A549 (cell line): ENCODE data around the gene RRBP1. TPM values are rescaled to one million over a fixed set of nuclear protein-coding genes. Genes with fewer than 3 reads are reported as not detected.
A peak's percentile ranks its signal among the peaks of the same experiment; 100 is the strongest.

ENCODE experiments used
- ATAC-seq, 2 experiments: fragments of 200-7000 bp in 1 of 2; fragments of >200 bp in 1 of 2; cut with Nextera tagmentation in 1 of 2; cut with Tn5 transposase in 1 of 2; 3 replicates each; pipeline versions ENCODE4 v1.8.0 to v1.9.1; 2018 to 2020; ENCODE audit warnings: mild to moderate bottlenecking in 1 of 2, moderate library complexity in 1 of 2
- CTCF ChIA-PET: fragments of 300-600 bp; sonication (Branson Sonifier 250); formaldehyde crosslinking; extraction: SDS; loops from one replicate; lab custom pipeline; 2021; ENCODE audit warnings: antibody characterized with exemption, inconsistent platforms; lab: Yijun Ruan, JAX
- POLR2A ChIA-PET: fragments of 350-600 bp; formaldehyde crosslinking; extraction: SDS; loops from one replicate; lab custom pipeline; 2021; ENCODE audit warnings: antibody characterized with exemption, inconsistent platforms; lab: Yijun Ruan, JAX
- DNase-seq, 2 experiments: peaks; one replicate each; pipeline versions ENCODE4 v3.0.0 to v3.0.0-alpha.2; 2011 to 2016; ENCODE audit warnings: low read depth in 1 of 2, low spot score in 1 of 2
- FAIRE-seq: peaks from 2 replicates; lab custom pipeline; 2011; peaks lifted over from hg19 to GRCh38; lab: Jason Lieb, UNC
- H3K27ac ChIP-seq, 2 experiments: fragments of >200 bp; sonication (Bioruptor Twin); formaldehyde crosslinking; 3 replicates each; pipeline ENCODE4 v1.5.1; 2016 to 2017
- H3K4me1 ChIP-seq: fragments of >200 bp; sonication (Bioruptor Twin); formaldehyde crosslinking; 3 replicates; pipeline ENCODE4 v1.6.1; 2016
- H3K4me2 ChIP-seq: fragments of >200 bp; sonication (Bioruptor Twin); formaldehyde crosslinking; 3 replicates; pipeline ENCODE4 v1.6.1; 2016
- H3K4me3 ChIP-seq: fragments of >200 bp; sonication (Bioruptor Twin); formaldehyde crosslinking; 3 replicates; pipeline ENCODE4 v1.5.1; 2016
- H3K9me3 ChIP-seq: fragments of >200 bp; sonication (Bioruptor Twin); formaldehyde crosslinking; 3 replicates; pipeline ENCODE4 v1.6.1; 2016
- ATOH8 ChIP-seq: fragments of 250-450 bp; sonication (Bioruptor Pico); IDR thresholded peaks from 2 replicates; pipeline ENCODE4 v1.5.0; 2020; ENCODE audit warnings: low read depth, mild to moderate bottlenecking, moderate library complexity
- CBX2 ChIP-seq: fragments of 200-600 bp; sonication (generic); IDR thresholded peaks from 2 replicates; pipeline ENCODE4 v1.6.1; 2016; ENCODE audit warnings: low read depth, mild to moderate bottlenecking, borderline replicate concordance
- CBX8 ChIP-seq: fragments of 200-600 bp; sonication (generic); IDR thresholded peaks from 2 replicates; pipeline ENCODE4 v1.6.1; 2016
- CEBPB ChIP-seq, 2 experiments: fragments of >200 bp in 1 of 2; sonication (Bioruptor Twin) in 1 of 2; formaldehyde crosslinking in 1 of 2; IDR thresholded peaks; 2 replicates each; pipeline ENCODE4 v1.6.1; 2012 to 2016
- CHD2 ChIP-seq: fragments of 150-350 bp; IDR thresholded peaks from 2 replicates; pipeline ENCODE4 v1.6.1; 2014; ENCODE audit warnings: low read length; ENCODE audit not compliant: partially characterized antibody
- CHD4 ChIP-seq: fragments of 200-600 bp; sonication (generic); IDR thresholded peaks from 2 replicates; pipeline ENCODE4 v1.6.1; 2016; ENCODE audit warnings: antibody characterized with exemption, mild to moderate bottlenecking, borderline replicate concordance
- CTCF ChIP-seq: fragments of >200 bp; sonication (Bioruptor Twin); formaldehyde crosslinking; IDR thresholded peaks from 3 replicates; pipeline ENCODE4 v1.5.1; 2016
- EHMT2 ChIP-seq: fragments of 200-600 bp; sonication (generic); IDR thresholded peaks from 2 replicates; pipeline ENCODE4 v1.6.1; 2016; ENCODE audit warnings: antibody characterized with exemption, low read depth, mild to moderate bottlenecking, moderate library complexity
- ELK1 ChIP-seq: fragments of 150-350 bp; IDR thresholded peaks from 2 replicates; pipeline ENCODE4 v1.6.1; 2014; ENCODE audit warnings: low read depth, mild to moderate bottlenecking, low read length
- EP300 ChIP-seq, 2 experiments: fragments of >200 bp; sonication (Bioruptor Twin); formaldehyde crosslinking; IDR thresholded peaks; 2 replicates in 1 of 2; 3 replicates in 1 of 2; pipeline ENCODE4 v1.6.1; 2016 to 2017
- FOSB ChIP-seq: fragments of 250-450 bp; sonication (Bioruptor Pico); IDR thresholded peaks from 2 replicates; pipeline ENCODE4 v1.5.0; 2020; ENCODE audit warnings: mild to moderate bottlenecking, moderate library complexity
- FOXS1 ChIP-seq: fragments of 250-450 bp; sonication (Bioruptor Pico); IDR thresholded peaks from 2 replicates; pipeline ENCODE4 v1.5.0; 2020; ENCODE audit warnings: mild to moderate bottlenecking, moderate library complexity
- GATA3 ChIP-seq: IDR thresholded peaks from 2 replicates; pipeline ENCODE4 v1.6.1; 2012; ENCODE audit warnings: borderline replicate concordance
- HEYL ChIP-seq: fragments of 250-450 bp; sonication (Bioruptor Pico); IDR thresholded peaks from 2 replicates; pipeline ENCODE4 v1.8.0; 2021; ENCODE audit warnings: mild to moderate bottlenecking, moderate library complexity
- HOXA7 ChIP-seq: fragments of 250-450 bp; sonication (Bioruptor Pico); IDR thresholded peaks from 2 replicates; pipeline ENCODE4 v1.5.0; 2020; ENCODE audit warnings: mild to moderate bottlenecking, moderate library complexity
- KDM1A ChIP-seq: fragments of 200-600 bp; sonication (generic); IDR thresholded peaks from 2 replicates; pipeline ENCODE4 v1.6.1; 2016; ENCODE audit warnings: low read depth, mild to moderate bottlenecking
- MAFK ChIP-seq: fragments of 450-650 bp; IDR thresholded peaks from 2 replicates; pipeline ENCODE4 v1.6.1; 2014; ENCODE audit not compliant: partially characterized antibody
- NPAS2 ChIP-seq: fragments of 250-450 bp; sonication (Bioruptor Pico); IDR thresholded peaks from 2 replicates; pipeline ENCODE4 v1.8.0; 2022; ENCODE audit warnings: mild to moderate bottlenecking, moderate library complexity, borderline replicate concordance
- PBX3 ChIP-seq: IDR thresholded peaks from 2 replicates; pipeline ENCODE4 v1.6.1; 2012
- POLR2A ChIP-seq: IDR thresholded peaks from 2 replicates; pipeline ENCODE4 v1.6.1; 2012; ENCODE audit warnings: mild to moderate bottlenecking, low read length
- USF2 ChIP-seq: fragments of 450-650 bp; IDR thresholded peaks from 2 replicates; pipeline ENCODE4 v1.6.1; 2014; ENCODE audit warnings: antibody characterized with exemption
- ZC3H11A ChIP-seq: fragments of 450-650 bp; IDR thresholded peaks from 2 replicates; pipeline ENCODE4 v1.6.1; 2014; ENCODE audit warnings: antibody characterized with exemption, mild to moderate bottlenecking
- WGBS: methylation state at CpG from one replicate; pipeline ENCODE4 v1.1.6; 2017; ENCODE audit errors: missing lambda C conversion rate; 5-methylcytosine and 5-hydroxymethylcytosine counted together
- polyA plus RNA-seq, 4 experiments: library from polyadenylated mRNA; depleted of rRNA in 3 of 4; stranded (reverse); fragments of >200 nt; fragmentation: RNase III in 1 of 4; extraction: RNeasy Plus Mini Kit Qiagen cat#74134 plus additional on column Dnase treatment in 1 of 4; gene quantifications; 2 replicates in 3 of 4; 3 replicates in 1 of 4; pipeline ENCODE4 v1.2.3, GENCODE V29; 2011 to 2017

Gene RRBP1
- polyA plus RNA-seq, 2 of the 4 experiments (the other 2 are of a cell fraction) = 51.6 to 79.6 TPM

- ATAC-seq = no peak
- POLR2A ChIA-PET = no interaction called here
Observed at GRCh38 chr20:17720755-17721154, 38.7 kb upstream of the RRBP1 start.

GRCh38 chr20:17716331-17716730, 34.3 kb upstream of the RRBP1 start:
- ChIA-PET CTCF (interaction anchor here (0.9 kb wide), 1 partner anchor 17 kb away, joined by 3 read pairs; no protein-coding TSS in a partner anchor), POLR2A (interaction anchor here (0.7 kb wide), 1 partner anchor 56 kb away, joined by 4 read pairs; no protein-coding TSS in a partner anchor)
- H3K9me3 ChIP-seq = no peaks in the 10 kb centered on the region
- no peak for FAIRE-seq
- H3K4me2 ChIP-seq = no peak overlapping the region
- ATAC-seq = no peak
- 57% methylated on average over 7 of the region's 7 CpGs for WGBS
- H3K27ac ChIP-seq = no peak overlapping the region
- no peaks in the 10 kb centered on the region for H3K4me1 ChIP-seq
- no peak for DNase-seq
- no peak overlapping the region for H3K4me3 ChIP-seq
- TF ChIP-seq CBX2 (no peak), GATA3 (no peak), ATOH8 (CRISPR knock-in tag) (no peak), CTCF (no peak), EP300 (IDR thresholded peaks at IDR 0.05) (no peak), KDM1A (no peak), ELK1 (no peak), POLR2A (no peak), NPAS2 (no peak), CEBPB (IDR thresholded peaks at IDR 0.05) (no peak), PBX3 (no peak), CHD2 (no peak), FOSB (CRISPR knock-in tag) (no peak), USF2 (no peak), ZC3H11A (no peak), CBX8 (no peak), FOXS1 (CRISPR knock-in tag) (no peak), HOXA7 (CRISPR knock-in tag) (no peak), CHD4 (no peak)
- TF ChIP-seq, all 56 proteins: peak for 0

More at GRCh38 chr20:17720755-17721154, 38.7 kb upstream of the RRBP1 start:
- TF ChIP-seq MAFK (peak; percentile 95), EHMT2 (no peak), HEYL (no peak), KDM1A (no peak)
- H3K4me1 ChIP-seq = no peaks in the 10 kb centered on the region
- H3K4me3 ChIP-seq = no peak overlapping the region
- CTCF ChIA-PET = no interaction called here
- no peak overlapping the region for H3K4me2 ChIP-seq
- no peak overlapping the region for H3K27ac ChIP-seq
- no peaks in the 10 kb centered on the region for H3K9me3 ChIP-seq
- WGBS = 62% methylated on average over 4 of the region's 4 CpGs
- DNase-seq (no peak), FAIRE-seq (no peak)
